ENCODE data around the gene OR5B17. TPM values are rescaled to one million over a fixed set of nuclear protein-coding genes. Genes with fewer than 3 reads are reported as not detected.

The OR5B17 gene
- total and polyA plus RNA-seq, 2 of the 8 experiments (the other 6 are each of a cell fraction or from before 2014, with no cell fraction given), result not detected

DNA sequence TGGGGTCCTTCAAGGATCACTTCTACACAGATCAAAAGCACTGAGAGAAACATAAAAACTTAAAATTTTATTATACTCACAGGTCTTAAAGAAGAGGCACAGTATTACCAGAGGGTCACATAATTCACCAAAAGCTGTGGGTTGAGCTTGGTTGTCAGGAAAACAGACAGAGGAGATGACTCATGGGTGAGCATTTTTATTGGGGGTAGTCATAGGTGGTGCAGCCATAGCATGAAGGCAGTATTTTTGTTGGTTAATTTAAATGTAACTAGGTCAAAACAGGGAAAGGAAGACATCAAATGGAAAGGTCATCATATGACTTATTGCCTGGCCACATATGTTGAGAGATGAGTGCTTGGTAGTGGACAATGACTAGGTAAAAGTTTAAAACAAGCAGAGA, 24.2 kb downstream of the OR5B17 start:
- H3K79me1 ChIP-seq (ENCODE audit: low read depth, low read length), result no peaks in the 10 kb centered on the region
- H2BK20ac ChIP-seq (ENCODE audit: low read length), result no peak overlapping the region
- H3K9ac ChIP-seq (replicated peaks in 1 of 4; ENCODE audit: extremely low read depth in 1 of 4, low read depth in 3 of 4, low read length in 3 of 4), result no peak overlapping the region
- H3K14ac ChIP-seq (ENCODE audit: insufficient read length), result no peak overlapping the region
- no peak overlapping the region for H2BK120ac ChIP-seq (replicated peaks; ENCODE audit: low read depth, low read length)
- no peaks in the 10 kb centered on the region for H4K20me1 ChIP-seq (replicated peaks in 1 of 2; ENCODE audit: control insufficient read depth in 1 of 2, insufficient read depth in 2 of 2, low read length in 2 of 2)
- no peak overlapping the region for H3K23ac ChIP-seq (ENCODE audit: insufficient read length)
- no peak overlapping the region for H3K18ac ChIP-seq (ENCODE audit: extremely low read depth, low read length)
- no peak overlapping the region for H4K8ac ChIP-seq (ENCODE audit: extremely low read depth, insufficient read depth, low read length)
- ChIA-PET POLR2A (ENCODE audit: partially characterized antibody) (no interaction called here), CTCF (ENCODE audit: partially characterized antibody) (no interaction called here)
- no peak overlapping the region for H3K27ac ChIP-seq (ENCODE audit: low read depth, low read length)
- peaks cover 6 to 17% of the 10 kb centered on the region in 2 experiments; a peak in 2 of 4 replicates for H3K9me3 ChIP-seq (ENCODE audit: insufficient read depth in 2 of 2, low read depth in 1 of 2, low read length in 1 of 2)
- no peak overlapping the region for H2AK5ac ChIP-seq (ENCODE audit: low read depth, low read length)
- H3K36me3 ChIP-seq (ENCODE audit: control insufficient read depth in 2 of 4, insufficient read depth in 4 of 4, low read length in 3 of 4), result no peaks in the 10 kb centered on the region
- no peak overlapping the region for H3K4ac ChIP-seq (replicated peaks; ENCODE audit: insufficient read length, low read depth, low read length)
- H3K4me2 ChIP-seq (ENCODE audit: insufficient read depth in 1 of 2, low read depth in 2 of 2, low read length in 2 of 2), result no peak overlapping the region
- no peak overlapping the region for H2BK5ac ChIP-seq (ENCODE audit: low read depth, low read length)
- H3K4me3 ChIP-seq (ENCODE audit: extremely low read depth in 1 of 4, insufficient read depth in 2 of 4, low read depth in 3 of 4, low read length in 4 of 4), result no peak overlapping the region
- H4K5ac ChIP-seq (ENCODE audit: insufficient read length, low read depth, low read length), result no peak overlapping the region
- no peak overlapping the region for H2BK12ac ChIP-seq (ENCODE audit: low read depth, low read length)
- H3K23me2 ChIP-seq (ENCODE audit: low read depth, low read length), result 0 out of 2 replicates have a peak, but pooled peaks cover 2% of the 10 kb centered on the region
- FAIRE-seq, result no peak
- H2BK15ac ChIP-seq (ENCODE audit: low read length), result no peak overlapping the region
- H3K4me1 ChIP-seq (replicated peaks in 1 of 4; ENCODE audit: control insufficient read depth in 3 of 4, insufficient read depth in 4 of 4, low read length in 3 of 4), result no peaks in the 10 kb centered on the region
- H3K27me3 ChIP-seq (replicated peaks in 1 of 4; ENCODE audit: control insufficient read depth in 3 of 4, extremely low read depth in 1 of 4, insufficient read depth in 3 of 4, low read length in 3 of 4), result no peaks in the 10 kb centered on the region
- no peak for DNase-seq (ENCODE audit: low read depth in 1 of 2, low spot score in 2 of 2)
- no peak overlapping the region for H4K91ac ChIP-seq (replicated peaks; ENCODE audit: insufficient read length, low read length)
- H3K56ac ChIP-seq (replicated peaks; ENCODE audit: insufficient read length, low read depth, low read length), result no peak overlapping the region
- no peak overlapping the region for H2AFZ ChIP-seq (ENCODE audit: low read length)
- H3K79me2 ChIP-seq (ENCODE audit: control insufficient read depth in 1 of 2, insufficient read depth in 2 of 2, low read length in 2 of 2), result no peaks in the 10 kb centered on the region
- TF ChIP-seq RAD21 (IDR thresholded peaks at IDR 0.05 in 1 of 2, conservative IDR thresholded peaks at IDR 0.05 in 1 of 2; ENCODE audit: low read depth in 2 of 2, low read length in 2 of 2), result no peak
- TF ChIP-seq TBP (IDR thresholded peaks at IDR 0.05; ENCODE audit: low read depth, low read length), result no peak
- TF ChIP-seq, protein P1, sequence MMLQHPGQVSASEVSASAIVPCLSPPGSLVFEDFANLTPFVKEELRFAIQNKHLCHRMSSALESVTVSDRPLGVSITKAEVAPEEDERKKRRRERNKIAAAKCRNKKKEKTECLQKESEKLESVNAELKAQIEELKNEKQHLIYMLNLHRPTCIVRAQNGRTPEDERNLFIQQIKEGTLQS (IDR thresholded peaks at IDR 0.05; ENCODE audit: insufficient read depth, low read depth, low read length), result no peak
- no peak for TF ChIP-seq NRF1 (IDR thresholded peaks at IDR 0.05; ENCODE audit: low read depth, low read length)
- no peak for TF ChIP-seq EZH2 (IDR thresholded peaks at IDR 0.05; ENCODE audit: low read depth, low read length, severe bottlenecking)
- no peak for TF ChIP-seq SIN3A (conservative IDR thresholded peaks at IDR 0.05 in 1 of 2, IDR thresholded peaks at IDR 0.05 in 1 of 2; ENCODE audit: low read depth in 1 of 2, low read length in 2 of 2)
- no peak for TF ChIP-seq SRF (IDR thresholded peaks at IDR 0.05; ENCODE audit: low read depth, low read length)
- no peak for TF ChIP-seq TEAD4 (IDR thresholded peaks at IDR 0.05; ENCODE audit: low read depth, low read length)
- no peak for TF ChIP-seq CEBPB (IDR thresholded peaks at IDR 0.05; ENCODE audit: low read depth, low read length)
- no peak for TF ChIP-seq GTF2F1 (IDR thresholded peaks at IDR 0.05; ENCODE audit: borderline replicate concordance, low read depth, low read length)
- TF ChIP-seq TAF7 (optimal IDR thresholded peaks at IDR 0.05; ENCODE audit: borderline replicate concordance, low read depth, low read length), result no peak
- no peak for TF ChIP-seq RBBP5 (IDR thresholded peaks at IDR 0.05; ENCODE audit: borderline replicate concordance, low read depth, low read length)
- TF ChIP-seq RFX5 (IDR thresholded peaks at IDR 0.05; ENCODE audit: borderline replicate concordance, low read depth, low read length), result no peak
